HG02642 (cell line): Measurements from ENCODE around the gene PHLPP2.

Experiments
- ATAC-seq: cut with Tn5 transposase; IDR thresholded peaks from one replicate; pipeline ENCODE4 v1.9.1; 2021; ENCODE audit warnings: mild to moderate bottlenecking; ENCODE audit not compliant: unreplicated experiment, poor library complexity

Gene PHLPP2

DNA sequence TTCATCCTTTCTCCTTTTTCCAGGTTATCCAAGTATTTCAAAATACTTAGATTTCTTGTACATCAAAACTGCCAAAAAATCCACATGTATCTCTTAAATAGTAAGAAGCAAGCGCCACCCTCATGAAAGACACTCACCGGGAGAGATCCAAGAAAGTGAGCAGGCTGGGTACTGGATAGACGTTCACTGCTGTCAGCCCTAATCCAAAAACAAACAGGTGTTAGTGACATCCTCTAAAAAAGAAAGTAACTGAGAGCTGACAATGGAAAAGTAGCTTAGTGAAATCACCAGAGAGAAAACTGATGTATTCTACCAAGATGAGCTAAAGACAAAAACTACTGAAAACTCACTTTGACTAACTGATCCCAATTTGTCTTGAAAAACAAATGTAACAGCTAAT is 52.4 kb downstream of the PHLPP2 start:
- no peak for ATAC-seq

DNA sequence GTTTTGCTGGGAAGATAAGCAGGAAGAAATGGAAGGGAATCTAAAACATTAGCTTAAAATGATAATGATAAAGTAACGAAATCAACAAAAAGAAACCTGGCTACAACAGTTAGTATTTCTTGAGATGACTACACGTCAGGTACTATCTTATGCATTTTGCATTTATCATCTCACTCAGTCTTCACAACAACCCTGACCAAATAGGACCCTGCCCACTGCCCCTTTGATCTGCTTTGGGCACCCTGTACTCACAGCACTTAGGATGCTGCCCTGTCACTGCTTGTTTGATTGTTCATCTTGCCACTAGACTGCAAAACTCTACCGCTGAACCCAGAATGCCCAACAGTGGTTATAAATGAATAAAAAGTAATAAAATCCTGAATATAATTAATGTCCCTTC is 53.3 kb downstream of the PHLPP2 start:
- ATAC-seq, result no peak

DNA sequence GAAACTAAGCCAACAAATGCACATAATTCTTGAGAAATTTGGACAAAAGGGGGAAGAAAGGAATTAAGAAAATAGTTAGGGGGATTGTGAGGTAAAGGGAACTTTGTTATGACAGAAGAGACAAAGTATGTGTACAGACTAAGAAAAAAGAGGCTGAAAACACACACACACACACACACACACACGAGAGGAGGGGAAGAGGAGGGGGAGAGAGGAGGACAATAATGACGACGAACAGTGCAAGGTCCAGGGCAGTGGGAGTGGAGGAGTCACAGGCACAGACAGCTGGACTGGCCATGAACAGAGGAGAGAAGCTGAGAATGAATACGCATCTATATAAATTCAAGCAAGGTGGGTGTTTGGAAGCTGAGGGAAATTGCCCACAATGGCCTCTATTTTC is 54.0 kb downstream of the PHLPP2 start:
- ATAC-seq, result no peak

DNA sequence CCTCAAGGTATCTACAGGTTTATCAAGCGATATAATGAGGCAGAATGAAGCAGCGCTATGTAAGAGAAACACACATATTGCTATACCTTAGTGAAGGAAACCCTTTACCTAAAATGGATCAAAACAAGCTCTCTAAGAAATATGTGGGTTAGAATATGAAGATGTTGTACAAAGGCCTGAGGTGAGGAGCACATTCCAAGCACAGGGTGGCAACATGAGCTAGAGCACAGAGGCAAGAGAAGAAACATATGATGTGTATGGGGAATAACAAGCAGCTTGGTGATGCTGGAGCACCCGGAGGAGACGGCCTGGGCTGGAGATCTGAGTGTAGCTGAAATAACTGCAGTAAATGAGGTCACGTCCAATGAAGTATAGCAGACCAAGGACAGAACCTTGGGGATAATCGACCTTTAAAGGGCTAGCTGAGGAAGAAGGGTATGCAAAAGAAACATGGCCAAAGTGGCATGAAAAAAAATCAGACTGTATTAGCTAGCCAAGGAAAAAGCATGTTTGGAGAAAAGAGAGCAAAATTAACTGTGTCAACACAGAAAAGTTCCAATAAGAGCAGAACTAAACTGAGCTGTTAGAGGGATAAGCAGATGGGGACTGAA is 54.5 kb downstream of the PHLPP2 start:
- no peak for ATAC-seq

DNA sequence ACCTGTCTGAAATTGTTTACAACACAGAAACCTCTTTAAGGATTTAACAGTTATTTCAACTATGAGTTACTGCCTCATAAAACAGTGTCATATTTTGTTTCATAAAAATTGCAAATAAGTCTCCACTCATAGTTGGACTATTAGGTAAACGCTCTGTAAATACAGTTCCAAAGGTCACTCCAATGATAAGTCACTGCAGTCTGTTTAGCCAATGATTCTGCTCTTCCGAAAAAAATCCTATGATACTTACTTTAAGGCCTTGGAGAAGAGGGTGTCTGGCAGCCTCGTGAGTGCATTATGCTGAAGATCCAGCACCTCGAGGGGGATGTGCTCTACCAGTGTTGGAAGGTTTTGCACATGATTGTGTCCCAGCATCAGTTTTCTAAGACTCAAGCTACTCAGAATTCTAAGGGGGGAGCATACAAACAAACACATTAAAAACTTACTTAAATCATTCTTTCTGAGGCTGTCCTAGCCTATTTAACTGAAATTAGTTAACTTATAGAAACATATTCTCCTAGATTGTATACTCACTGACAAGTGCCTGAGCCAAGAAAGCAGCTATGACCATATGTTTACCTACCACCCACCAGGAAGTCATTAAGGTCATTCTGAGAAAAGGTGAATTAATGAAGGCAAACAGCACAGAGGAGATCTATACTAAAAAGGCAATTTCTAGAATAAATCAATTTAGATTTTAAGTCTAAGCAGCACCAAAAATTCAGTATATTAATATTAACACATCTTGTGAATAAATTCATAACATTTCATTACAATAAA is 57.4 kb downstream of the PHLPP2 start:
- ATAC-seq, result no peak

DNA sequence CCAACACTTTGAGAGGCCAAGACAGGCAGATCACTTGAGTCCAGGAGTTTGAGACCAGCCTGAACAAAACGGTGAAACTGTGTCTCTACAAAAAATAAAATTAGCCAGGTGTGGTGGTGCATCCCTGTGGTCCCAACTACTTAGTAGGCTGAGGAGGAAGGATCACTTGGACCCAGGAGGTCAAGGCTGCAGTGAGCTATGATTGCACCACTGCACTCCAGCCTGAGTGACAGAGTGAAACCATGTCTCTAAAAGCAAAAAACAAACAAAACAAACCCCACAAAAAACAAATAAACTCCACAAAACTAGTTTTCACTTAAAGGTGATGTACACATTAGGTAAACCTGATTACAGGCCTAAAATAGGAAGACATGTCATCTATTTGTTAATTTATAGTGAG is 58.2 kb downstream of the PHLPP2 start:
- ATAC-seq, result no peak

DNA sequence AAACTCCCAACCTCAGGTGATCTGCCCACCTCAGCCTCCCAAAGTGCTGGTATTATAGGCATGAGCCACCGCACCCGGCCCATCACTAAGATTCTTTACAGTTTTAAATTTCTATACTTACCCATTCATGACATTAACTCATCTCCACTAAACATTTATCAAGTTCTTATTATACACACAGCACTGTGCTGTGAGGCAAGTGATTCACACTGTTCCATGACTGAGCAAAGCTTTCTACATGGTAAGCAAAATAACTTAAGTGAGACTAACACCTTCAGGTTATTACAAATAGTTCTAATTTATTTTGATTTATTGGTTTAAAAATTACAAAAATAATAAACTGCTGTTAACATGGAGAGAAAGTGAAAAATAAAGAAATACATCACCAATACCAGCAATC is 65.0 kb downstream of the PHLPP2 start:
- ATAC-seq, result no peak

DNA sequence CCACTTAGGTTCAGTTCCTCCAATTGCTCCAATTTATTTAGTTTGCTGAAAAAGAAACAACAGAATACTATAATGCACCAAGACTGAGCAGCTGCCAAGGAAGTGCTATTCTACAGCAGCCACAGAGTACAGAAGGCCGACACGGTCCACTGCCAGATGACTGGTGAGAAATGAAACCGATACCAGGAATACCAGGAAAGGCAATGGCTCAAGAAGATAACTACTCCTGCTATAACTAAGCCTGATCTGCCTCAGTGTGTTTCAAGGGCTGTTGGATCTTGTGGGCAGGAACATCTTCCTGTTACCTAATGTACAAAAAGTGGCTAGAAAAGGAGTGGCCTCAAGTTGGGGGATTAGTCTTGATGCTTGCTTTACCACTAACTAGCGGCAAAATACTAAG is 65.7 kb downstream of the PHLPP2 start:
- no peak for ATAC-seq

DNA sequence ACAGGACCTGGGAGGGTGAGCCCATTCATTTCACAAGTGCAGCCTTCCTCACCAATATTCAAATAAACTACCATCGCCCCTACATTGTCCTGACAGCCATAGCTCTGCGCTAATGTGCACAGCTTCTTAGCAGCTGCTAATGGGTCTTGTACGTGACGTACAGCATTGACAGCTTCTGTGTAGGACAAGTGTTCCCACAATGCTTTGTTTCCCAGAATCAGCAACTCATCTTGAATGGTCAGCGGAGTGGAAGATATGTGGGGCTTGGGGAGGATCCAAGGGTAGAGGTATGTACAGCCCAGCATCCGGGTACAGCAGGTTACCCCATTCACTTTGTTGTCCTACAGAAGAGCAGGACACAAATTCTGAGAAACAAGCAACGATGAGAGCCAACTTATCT is 74.8 kb downstream of the PHLPP2 start:
- ATAC-seq, result no peak

DNA sequence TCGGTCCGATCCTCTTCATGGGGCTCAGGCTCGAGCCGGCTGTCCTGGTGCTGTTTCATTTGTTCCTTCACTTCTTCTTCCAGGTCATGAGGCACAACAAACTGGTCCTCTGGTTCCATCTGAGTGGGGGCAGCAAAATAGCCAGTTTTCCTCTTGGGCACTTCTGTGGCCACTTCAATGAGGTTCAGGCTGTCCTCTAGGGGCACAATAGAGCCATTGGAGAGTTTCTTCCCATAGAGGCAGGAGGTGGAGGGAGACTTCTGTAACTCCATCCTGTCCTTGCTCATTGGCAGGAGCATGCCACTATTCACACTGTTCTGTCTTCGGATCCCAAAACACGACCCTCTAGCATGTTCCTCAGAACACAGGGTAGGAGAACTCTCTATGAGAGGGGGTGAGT is 75.6 kb downstream of the PHLPP2 start:
- no peak for ATAC-seq

DNA sequence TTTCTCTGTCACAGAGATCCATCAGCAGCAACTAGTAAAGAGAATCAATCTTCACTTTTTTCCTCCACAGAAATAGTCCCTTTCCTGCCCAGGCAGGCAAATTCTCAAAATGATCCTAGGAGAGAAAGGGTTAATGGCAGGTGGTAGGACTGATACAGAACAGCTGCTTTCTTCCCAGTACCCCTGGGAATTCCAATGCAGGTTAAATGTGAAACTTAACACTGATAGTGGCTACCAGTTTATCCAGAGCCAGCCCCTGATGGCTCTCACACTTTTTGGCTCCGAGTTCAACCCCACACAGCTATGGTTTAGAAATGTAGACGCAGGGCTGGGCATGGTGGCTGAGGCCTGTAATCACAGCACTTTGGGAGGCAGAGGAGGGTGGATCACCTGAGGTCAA is 76.3 kb downstream of the PHLPP2 start:
- no peak for ATAC-seq

DNA sequence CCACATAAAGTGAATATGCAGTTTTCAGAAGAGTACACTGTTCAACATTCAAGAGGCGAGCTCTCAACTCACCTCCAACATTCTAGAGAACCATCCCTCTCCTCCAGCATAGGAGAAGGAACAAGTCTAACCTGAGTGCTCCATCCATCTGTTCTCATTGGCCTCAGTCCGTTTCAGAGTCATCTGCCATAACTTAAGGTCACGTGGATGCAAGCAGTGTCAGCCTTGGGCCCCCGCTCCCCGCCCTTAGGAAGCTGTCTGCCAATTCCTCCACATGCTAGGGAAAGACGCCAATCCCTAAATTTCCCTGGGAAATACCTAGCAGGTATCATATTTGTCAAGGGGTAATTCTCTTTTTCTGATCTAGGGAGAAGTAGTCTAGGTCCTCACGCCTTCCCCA is 77.1 kb downstream of the PHLPP2 start:
- ATAC-seq, result no peak

DNA sequence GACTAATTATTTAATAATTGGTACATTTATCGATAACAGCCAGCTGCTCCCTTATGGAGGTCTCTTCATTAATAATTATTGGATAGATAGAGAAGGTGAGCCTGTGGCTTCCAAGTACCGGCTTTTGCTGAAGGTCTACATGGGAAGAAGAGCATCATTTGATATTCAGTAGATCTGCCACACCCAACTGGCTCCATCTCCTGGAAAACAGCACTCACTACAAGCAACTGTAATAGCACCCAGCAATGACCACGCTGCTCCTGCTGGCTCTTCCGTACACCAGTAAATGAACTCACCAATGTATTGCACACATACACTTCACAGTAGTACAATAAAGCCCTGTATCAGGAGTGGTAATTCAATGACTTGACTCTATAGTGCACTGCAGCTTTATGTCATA is 79.1 kb downstream of the PHLPP2 start:
- no peak for ATAC-seq

DNA sequence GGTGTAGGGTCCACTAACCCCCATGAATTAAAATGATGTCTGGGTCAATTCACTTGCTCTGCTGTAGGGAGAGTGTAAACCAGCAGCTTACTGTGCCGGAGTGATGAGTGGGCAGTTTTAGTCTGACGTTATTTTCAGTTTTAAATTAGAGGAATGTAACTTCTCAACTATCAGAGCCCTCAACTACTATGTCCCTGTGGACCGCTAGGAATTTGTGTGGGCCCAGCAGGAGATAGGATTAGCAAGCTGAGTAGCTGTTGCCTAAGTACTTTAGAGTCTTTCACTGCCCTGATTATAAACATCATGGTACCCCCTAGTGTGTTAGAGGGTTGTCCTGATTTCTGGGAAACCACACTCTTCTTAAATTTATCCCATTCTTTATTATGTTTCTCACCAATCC is 87.1 kb downstream of the PHLPP2 start:
- ATAC-seq, result no peak

DNA sequence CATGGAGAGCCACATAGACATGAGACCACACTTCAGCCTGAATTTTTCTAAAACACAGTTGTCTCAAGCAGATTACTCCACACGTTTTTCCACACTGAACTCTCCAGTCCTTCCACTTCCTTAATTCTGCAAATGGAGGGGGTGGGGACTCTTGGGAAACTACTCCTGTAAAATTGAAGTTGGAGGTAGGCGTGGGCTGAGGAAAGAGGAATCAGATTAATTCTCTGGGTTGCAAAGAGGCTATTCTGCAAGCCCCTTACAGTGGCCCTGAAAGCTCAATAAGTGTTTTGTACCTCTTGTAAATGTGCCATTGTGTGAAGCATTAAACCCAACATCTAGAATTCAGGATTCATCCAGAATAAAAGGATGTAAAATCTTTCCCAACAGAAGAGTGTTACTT is 88.9 kb downstream of the PHLPP2 start:
- ATAC-seq, result no peak

DNA sequence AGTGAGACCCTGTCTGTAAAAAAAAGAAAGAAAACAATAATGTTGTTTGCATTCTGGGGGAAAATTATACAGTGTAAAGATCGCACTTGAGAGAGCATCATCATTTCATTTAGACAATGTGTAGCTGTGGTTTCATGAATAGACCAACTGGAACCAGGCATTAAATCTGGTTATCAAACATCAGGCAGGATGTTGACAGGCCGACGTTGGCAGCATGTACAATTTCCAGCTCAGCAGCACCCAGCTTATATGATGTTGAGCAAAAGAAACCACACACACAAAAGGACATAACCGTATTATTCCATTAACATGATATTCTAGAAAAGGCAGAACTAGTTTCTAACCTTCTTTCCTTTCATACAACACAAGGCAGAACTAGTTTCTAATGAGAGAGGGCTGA is 92.7 kb downstream of the PHLPP2 start:
- ATAC-seq, result no peak

DNA sequence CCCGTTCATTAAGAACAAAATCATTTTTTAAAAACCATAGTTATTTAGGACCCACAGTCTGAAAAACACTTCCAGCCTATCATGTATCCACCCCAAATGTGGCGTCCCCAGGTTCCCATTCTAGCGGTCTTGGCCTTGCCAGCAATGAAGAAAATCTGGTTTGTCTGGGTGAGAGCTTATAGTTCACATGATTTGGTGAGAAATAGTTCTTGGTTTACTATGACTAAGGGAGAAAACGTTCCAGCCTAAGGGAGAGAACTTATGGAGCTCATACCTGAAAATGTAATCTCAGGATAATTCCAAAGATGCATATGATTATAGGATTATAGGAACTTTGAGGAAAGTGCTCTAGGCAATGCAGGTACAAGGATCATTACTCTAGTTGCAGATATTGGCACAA is 93.7 kb downstream of the PHLPP2 start:
- ATAC-seq, result no peak

DNA sequence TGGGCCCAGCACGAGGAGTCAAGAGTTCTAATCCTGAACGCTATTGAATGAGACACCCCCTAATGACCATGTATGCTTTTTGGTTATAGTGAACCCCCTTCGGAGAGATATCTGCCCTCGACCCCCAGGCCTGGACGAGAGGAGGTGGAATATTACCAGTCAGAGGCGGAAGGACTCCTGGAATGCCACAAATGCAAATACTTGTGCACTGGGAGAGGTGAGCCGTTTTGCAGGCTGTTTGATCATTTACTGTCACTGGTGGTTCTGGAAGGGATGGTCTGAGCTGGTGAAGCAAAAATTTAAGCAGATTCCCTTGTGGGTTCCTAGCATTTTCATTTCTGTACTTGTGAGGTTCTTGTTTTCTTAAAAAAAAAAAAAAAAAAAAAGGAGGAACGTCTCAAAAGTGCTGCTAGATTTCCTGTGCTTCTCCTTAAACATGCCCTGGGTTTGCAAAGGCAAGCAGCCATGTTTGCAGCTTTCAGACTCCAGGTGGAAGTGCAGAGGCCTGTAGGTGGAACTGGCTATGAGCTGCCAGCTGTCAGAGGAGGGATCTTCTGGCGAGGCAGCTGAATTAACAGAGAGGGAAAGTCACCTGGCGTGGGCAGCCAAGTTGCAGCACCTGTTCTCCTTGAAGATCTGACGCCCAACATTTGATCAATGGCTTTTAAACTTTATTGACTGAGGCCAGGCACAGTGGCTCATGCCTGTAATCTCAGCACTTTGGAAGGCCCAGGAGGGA is 95.1 kb downstream of the PHLPP2 start:
- ATAC-seq, result no peak

DNA sequence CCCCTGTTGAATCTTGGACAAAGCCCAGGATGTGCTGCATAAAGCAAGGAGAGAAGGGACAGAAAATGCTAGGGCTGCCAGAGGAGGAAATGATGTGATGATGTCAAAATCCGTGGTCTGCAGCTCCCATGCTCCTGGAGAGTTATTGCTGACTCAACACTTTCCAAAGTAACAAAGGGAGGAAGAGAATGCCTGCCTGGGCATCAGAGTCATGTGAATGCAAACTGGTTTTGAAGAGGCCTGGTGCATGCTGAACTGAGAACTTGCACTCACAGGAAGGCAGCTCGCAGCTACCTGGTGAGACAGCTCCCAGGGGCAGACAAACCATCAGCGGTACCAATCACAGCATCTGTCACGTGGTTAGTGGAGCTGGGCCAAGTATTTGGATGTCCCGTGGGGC is 95.7 kb downstream of the PHLPP2 start:
- no peak for ATAC-seq

DNA sequence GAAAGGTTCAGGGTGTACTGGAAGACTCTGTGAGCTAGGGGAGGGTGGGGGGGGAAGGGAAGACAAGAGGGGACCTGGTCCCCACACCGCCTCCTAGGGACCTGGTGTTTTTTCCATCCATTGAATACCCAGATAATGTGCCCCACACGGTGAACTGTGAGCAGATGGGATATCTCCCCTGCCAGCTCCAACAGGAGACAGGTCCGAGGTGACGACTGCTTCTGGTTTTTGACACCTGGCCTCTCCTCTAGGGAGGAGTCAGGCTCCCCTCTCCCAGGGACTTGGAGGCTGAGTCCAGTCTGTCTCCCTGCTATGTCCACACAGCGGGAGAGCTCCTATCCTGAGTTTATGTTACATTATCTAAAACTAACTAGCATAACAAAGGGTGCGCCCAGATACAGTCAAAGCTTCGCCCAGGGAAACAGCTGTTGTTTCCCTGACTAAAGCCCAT is 96.7 kb downstream of the PHLPP2 start:
- no peak for ATAC-seq

DNA sequence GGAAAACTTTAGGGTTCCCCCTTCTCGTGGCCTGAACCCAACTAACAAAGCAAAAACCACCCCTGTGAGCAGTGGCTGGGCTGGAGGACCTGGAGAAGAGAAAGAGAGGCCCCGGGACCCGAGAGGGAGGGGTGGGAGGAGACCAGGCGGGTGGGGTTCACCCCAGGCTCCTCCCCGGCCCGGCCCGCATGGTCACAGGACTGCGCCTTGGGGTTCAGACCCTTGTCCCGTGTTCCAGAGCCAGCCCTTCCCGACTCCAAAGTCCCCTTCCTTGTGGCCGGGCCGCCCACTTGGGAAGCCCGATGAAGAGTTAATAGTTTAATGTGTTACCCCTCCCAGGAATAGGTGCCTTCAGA is 97.7 kb downstream of the PHLPP2 start:
- ATAC-seq, result no peak
